CD1c-positive myeloid dendritic cell (primary cell): Measurements from ENCODE around the gene VPS29.
A peak's percentile ranks its signal among the peaks of the same experiment; 100 is the strongest.

ENCODE experiments used
- DNase-seq: peaks from one replicate; pipeline ENCODE4 v3.0.0-alpha.2; 2016; ENCODE audit errors: extremely low spot score

Gene VPS29

DNA sequence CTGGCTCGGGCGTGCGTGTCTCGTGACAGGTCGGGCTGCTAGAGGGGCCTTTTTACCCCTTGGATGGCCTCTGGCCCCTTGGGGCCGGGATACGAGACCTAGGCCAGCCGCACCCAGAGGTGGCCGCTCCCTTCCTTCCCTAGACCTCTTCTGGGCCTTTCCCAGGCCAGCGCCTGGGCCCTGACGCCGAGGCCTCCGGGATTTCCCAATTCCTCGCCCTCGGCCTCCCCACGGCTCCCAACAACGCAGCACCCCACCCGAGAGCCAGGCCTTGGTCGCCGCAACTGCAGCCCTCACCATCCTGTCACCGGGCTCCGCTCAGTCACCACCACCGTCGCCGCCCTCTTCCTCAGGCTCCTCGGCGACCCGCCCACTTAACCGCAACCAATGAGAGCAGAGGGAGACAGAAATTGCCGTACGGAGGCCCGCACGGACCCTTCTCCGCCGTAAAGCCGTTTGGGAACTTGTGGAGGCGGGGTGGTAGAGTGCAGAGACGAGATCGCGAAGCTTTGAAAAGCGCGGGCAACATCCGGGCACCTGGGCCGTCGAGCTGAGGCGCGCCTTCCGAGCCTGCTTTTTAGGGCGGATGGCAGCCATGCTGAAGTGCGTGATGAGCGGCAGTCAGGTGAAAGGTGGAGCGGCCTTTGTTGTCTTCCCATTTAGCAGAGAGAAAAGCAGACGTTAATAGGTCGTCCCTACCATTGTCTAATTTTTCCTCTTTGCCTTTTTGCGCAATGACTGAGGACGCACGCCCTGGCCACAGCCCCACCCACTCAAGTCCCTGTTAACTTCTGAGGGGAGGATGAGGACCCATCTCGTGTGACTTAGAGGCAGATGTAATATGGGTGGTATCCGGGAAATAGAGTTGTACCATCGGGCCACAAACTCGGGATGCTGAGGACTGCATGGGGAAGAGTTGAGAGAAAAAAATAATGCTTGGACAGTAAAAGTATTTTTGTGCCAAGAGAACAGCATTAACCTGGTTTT lies at the start of gene VPS29, which contains the start of gene RAD9B:
Gene VPS29 (minus strand): TSS at position 360 of the 987 bp plus-strand sequence. CDS start 60 bp downstream, at position 300.
Gene RAD9B (plus strand): TSS at position 580 of the 987 bp plus-strand sequence. CDS start 7 bp downstream, at position 587.
- DNase-seq: peak; percentile 99

DNA sequence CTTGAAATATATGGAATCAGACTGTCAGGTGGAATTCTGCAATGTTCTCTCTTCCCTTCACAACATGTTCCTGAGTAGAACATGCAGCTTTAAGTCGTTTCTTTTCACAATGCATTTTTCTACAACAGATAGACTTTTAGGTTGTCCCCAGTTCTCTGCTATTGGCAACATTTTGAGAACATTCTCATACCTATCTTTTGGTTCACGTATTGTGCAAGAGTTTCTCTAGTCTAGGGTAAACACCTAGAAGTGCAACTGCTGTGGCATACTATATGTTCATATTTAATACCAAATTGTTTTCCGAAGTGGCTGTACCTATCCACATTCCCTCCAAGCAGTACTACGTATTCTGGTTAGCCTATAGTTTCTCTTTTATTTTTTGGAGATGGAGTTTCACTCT lies 49.1 kb upstream of the VPS29 start:
- no peak for DNase-seq

GRCh38 chr12:110549716-110550115 lies 47.8 kb upstream of the VPS29 start:
- no peak for DNase-seq

DNA sequence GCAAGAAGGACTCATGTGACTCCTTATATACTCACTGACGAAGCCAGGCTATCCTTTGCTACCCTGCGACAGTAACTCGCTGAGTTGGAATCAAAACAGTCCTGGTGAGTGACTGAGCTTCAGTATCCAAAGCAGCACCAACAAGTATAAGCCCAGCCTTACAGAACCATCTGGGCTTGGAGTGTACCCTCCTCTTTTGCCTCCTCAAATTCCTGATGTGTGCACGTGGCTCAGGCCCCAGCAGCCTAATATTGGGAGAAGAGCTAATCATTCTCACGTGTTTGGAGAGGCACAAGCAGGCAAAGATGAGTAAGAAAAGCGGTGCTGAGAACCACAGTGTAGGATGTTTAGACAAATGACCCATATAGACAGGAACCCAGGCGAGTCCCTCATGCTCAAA lies 46.8 kb upstream of the VPS29 start:
- no peak for DNase-seq

DNA sequence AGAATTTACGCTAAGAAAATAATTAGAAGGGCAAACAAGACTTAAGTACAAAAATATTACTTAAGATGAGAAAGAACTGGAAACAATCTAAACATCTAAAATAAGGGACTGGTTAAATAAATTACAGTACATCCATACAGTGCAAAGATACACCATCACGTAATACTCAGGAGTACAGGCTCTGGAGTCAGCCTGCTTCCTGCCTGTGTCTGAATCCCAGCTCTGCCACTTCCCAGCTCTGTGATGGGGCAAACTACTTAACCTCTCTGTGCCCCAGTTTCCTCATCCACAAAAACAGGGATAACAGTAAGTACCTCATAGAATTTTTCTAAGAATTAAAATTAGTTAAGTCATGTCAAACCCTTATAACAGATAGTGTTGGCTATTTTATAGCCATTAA lies 45.2 kb upstream of the VPS29 start:
- no peak for DNase-seq

DNA sequence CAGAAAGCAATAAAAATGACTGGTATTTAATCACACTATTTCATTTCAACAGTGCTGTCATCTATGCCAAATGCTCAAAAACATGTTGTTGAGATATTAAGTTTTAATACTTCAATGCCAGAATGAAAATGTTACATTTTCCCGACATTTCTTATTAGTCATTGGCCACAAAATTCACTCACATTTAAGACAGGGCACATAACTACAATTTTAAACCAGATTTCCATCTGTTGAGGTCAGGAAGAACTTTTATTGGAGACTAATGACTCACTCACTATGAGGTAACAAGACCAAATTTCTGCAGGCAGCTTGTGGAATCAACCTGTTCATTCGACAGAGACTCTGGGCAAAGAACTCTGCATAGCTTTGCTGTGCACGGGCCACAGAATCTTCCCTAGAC lies 44.4 kb upstream of the VPS29 start:
- no peak for DNase-seq

DNA sequence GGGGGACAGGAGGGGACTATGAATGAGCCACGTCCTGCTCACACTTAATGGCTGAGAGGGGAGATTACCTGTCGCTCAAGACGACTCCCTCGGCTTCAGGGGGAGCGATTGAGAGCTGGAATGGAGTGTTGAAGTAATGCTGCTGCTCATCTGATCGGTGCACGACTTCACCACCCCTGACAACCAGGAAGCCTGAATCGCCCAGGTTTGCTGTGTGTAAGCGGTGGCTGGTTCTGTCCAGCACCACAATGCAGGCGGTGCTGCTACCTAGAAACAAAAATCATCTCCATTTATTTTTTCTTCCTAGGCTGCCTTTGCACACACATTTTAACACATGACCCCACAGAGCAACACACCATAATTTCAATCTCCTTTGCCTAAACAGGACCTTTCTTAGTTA lies 43.9 kb upstream of the VPS29 start:
- no peak for DNase-seq

DNA sequence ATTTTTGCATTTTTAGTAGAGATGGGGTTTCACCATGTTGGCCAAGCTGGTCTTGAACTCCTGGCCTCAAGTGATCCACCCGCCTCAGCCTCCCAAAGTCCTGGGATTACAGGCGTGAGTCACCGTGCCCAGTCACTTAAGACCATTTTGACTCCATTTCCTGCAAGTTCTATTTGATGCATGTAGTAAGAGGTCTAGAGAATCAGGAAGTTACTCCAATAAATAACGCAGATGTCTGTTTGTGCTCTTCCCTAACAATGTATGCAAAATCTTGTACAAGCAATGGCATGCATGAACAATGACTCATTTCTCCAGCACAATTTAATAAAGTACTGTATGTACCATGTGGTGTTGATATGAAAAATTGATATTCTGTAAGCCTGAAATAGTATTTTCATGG lies 43.3 kb upstream of the VPS29 start:
- DNase-seq: peak; percentile 58

DNA sequence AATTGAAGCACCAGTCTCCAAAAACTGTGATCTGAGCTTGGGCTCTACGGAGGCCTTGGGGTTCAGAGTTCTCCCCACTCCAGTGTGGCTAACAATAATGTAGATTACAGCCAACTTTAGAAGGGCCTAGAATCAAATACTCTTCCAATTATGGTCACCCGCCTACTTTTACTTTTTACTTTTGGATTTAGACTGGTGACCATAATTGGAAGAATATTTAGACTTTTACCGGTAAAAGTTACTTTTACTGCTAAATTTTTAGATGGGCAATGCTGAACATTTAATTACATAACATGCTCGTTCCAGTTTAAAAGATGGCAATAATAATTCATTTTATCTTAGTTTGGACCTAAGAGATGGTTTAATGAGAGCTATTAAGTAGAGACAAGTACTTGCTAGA lies 42.1 kb upstream of the VPS29 start:
- DNase-seq: no peak

DNA sequence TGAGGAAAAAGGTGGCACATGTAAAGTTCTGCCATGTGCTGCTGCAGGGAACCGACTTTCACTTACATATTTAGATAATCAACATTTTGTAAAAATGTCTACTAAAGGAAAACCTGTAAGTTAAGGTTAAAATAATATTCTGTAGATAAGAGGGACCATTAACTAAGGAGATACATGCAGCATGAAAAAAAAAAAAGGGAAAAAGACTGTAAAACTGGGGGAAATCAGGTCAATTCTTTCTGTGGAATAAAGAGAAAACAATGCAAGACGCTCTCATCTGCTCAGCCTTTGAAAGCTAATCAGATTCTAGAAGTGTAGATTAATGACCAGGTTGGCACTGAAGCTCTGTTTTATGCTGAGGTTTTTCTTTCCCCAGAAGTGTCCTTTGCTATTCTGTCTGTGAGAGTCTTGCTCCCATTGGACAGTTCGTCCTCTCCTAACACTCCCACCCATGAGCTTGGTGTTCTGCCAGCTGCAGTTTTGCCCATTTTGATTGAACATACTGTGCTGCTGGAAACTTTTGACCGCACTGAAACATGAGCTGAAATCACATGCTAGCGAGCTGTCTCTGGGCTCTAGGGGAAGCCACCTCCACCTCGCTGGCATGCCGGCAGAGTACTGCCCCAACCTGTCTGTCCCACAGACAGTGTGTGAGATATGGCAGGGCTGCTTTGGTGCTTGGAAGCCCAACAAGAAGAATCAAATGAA lies 41.5 kb upstream of the VPS29 start:
- no peak for DNase-seq

DNA sequence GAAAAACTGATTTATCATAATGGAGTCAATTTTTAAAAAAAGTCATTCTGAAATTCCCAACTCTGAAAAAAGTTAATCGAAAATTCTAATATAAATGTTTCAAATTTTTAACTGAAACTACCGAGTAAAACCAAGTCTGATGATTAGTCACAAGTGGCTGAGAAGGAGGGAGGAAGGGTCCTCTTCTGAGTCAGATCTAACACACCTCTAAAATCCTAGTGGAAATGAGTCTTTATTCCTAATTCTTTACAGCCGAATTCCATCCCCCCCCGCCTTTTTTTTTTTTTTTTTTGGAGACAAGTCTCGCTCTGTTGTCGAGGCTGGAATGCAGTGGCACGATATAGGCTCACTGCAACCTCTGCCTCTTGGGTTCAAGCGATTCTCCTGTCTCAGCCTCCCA lies 38.1 kb upstream of the VPS29 start:
- DNase-seq: no peak

- DNase-seq: no peak
Measured at GRCh38 chr12:110538869-110539622, 37.1 kb upstream of the VPS29 start.

GRCh38 chr12:110537605-110538409 lies 35.9 kb upstream of the VPS29 start:
- no peak for DNase-seq

DNA sequence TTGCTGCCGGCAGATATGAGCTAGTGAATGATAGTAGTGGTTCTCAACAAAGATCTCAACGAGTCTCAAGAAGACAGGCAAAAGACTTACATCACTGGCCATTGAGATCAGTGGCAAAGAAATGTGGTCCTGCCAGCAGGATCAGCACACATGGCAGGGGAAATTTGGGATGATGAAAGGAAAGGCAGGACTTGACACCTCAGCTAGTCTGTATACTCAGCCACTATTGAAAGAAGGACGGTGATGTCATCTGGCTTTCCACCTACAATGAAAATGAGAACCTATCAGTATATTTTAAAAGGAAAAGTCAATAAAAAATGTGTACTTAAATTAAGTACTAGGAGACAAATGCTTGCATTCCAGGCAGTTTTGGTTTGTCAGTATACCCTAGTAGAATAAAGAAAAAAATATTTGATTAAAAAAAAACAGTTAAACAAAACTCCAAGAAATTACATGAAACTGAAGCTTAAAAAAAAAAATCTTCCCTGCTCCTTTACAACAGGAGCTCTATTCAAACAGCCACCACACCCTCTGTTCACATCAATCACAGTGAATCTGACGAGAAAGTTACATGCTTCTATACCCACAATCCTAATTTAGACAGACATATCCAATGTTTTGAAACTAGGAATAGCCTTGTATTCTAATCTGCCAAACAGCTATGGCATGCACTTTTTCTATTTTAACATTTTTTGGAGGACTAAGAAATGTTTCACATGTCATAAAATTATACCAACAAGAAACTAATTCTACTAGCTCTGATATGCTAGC lies 35.1 kb upstream of the VPS29 start:
- no peak for DNase-seq

DNA sequence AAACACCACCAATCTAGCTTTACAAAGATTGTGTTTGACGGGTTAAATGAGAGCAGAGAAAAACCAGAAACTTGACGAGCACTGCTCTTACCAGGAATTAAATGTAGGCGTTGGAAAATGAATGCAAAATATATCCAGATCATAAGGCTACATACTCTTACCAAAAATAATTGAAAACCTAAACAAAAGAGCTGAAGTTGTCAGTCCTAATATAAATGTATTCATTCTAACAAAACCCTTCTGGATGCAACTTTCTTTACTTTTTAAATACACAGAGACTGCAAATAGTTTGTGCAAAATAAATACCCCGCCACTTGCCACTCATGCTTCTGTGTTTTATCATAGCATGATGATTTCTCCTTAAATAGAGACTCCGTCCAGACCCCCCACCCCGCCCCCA lies 32.9 kb upstream of the VPS29 start:
- no peak for DNase-seq

DNA sequence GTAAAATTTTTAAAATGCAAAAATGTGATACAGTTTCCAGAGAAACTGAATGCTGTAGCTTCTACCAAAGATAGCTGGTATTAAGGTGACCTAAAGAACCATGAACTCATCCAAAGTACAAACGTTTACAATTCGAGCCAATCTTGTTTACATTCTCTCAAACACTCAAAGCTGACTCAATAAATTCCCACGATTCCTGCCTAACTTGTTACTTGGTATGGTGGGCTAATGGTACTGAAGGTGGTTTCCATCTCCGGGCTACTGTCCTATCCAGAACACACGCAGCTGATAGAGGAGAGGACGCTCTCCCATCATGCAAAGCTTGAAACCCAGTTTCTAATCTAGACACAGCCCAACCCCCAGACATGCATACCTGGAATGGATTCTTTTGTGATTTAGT lies 31.7 kb upstream of the VPS29 start:
- DNase-seq: no peak

GRCh38 chr12:110532644-110533043 lies 30.7 kb upstream of the VPS29 start:
- DNase-seq: no peak

GRCh38 chr12:110531741-110532333 lies 29.9 kb upstream of the VPS29 start:
- no peak for DNase-seq

DNA sequence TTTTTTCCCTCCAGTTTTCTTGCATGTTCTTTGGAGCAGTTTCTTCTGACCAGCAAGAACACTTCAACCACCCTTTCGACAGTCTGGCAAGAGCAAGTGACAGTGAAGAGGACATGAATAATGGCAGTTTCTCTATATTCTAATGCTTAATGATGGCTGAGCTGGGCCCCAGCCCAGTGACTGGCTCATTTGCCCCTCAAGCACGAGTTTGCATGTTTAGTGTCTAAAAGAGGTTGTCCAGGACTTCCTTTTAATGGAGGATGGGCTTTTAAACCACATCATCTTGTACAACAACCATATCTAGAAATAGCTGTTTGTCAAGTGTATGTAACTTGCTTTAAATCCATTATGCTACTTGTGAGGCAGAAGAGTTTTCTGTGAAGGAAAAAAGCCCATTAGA lies 28.6 kb upstream of the VPS29 start:
- no peak for DNase-seq

DNA sequence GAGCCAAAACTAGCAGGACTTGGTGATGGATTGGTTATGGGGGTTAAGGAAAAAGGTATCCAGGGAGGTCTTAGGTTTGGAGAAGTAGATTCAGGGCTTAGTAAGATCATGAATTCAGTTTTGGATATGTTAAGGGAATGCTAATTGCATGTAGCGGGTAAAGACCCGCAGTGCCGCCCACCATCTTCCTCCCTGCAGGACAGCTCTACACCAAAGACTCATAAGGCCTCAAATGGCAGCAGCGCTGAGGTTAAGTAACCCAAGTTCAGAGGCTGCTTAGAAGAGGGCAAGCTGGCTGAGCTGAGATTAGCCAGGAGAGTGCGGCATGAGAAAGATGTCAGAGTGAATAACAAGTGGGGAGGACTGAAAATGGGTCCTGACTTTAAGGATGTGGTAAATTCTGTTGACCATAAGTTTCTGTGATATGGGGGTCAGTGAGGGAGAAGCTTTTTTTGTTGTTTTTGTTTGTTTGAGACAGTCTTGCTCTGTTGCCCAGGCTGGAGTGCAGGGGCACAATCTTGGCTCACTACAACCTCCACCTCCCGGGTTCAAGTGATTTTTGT lies 26.4 kb upstream of the VPS29 start:
- no peak for DNase-seq
